HCT116 (cell line): Measurements from ENCODE around the gene ZDHHC14. TPM values are rescaled to one million over a fixed set of nuclear protein-coding genes. Genes with fewer than 3 reads are reported as not detected.
"Not testable (repeated sequence)": the region's sequence is repeated elsewhere in the genome, so short reads cannot be mapped to it uniquely, and the experiment has no call there.

ENCODE experiments used
- ATAC-seq: fragments of 200-7000 bp; cut with Tn5 transposase; 2 replicates; pipeline ENCODE4 v1.9.1; 2020; ENCODE audit warnings: mild to moderate bottlenecking, moderate library complexity
- BruUV-seq: library from RNA; stranded (reverse); fragments of 400-500 nt; replicated peaks from 2 replicates; lab custom pipeline; 2021; lab: Mats Ljungman, UMichigan
- CTCF ChIA-PET: fragments of 300-600 bp; sonication (Branson Sonifier 250); formaldehyde crosslinking; loops from one replicate; lab custom pipeline; 2021; ENCODE audit warnings: antibody characterized with exemption; lab: Charles Lee
- POLR2A ChIA-PET: fragments of 300-600, 350-600 bp; sonication (Branson Sonifier 250); formaldehyde crosslinking; loops from one replicate; lab custom pipeline; 2021; ENCODE audit warnings: antibody characterized with exemption; lab: Charles Lee
- RAD21 ChIA-PET, 2 experiments: fragments of 300-600 bp; sonication (Branson Sonifier 250); formaldehyde crosslinking; loops; one replicate each; lab custom pipeline; 2023; ENCODE audit warnings: low total read pairs in 2 of 2; ENCODE audit not compliant: uncharacterized antibody in 2 of 2, unreplicated experiment in 2 of 2, low non-redundant PET in 1 of 2; lab: Charles Lee
- DNase-seq: peaks from one replicate; pipeline ENCODE4 v3.0.0-alpha.2; 2010; ENCODE audit warnings: low read depth, low spot score
- H2AFZ ChIP-seq: fragments of 200-600 bp; shearing (Covaris generic), sonication (generic); 2 replicates; pipeline ENCODE4 v1.6.1; 2017; ENCODE audit warnings: low read depth, mixed run types, mixed read lengths, antibody characterized with exemption, low read length; ENCODE audit not compliant: poor library complexity, severe bottlenecking
- H3K27ac ChIP-seq: 2 replicates; pipeline ENCODE4 v1.5.1; 2012; ENCODE audit warnings: low read depth, low read length
- H3K27me3 ChIP-seq: fragments of 200-600 bp; sonication (generic); 2 replicates; pipeline ENCODE4 v1.6.1; 2016; ENCODE audit warnings: mixed run types, low read length, mixed read lengths; ENCODE audit not compliant: insufficient read depth
- H3K36me3 ChIP-seq, 2 experiments: fragments of 200-500 bp in 1 of 2; fragments of 200-600 bp in 1 of 2; sonication (Bioruptor generic) in 1 of 2; sonication (generic) in 1 of 2; 2 replicates each; pipeline versions ENCODE4 v1.5.1 to v1.6.1; 2014 to 2016; ENCODE audit warnings: low read length in 2 of 2, inconsistent platforms in 1 of 2, mixed read lengths in 1 of 2, mixed run types in 1 of 2; ENCODE audit not compliant: insufficient read depth in 2 of 2, control insufficient read depth in 1 of 2
- H3K4me1 ChIP-seq, 2 experiments: fragments of 200-600 bp in 1 of 2; sonication (generic) in 1 of 2; 2 replicates each; pipeline versions ENCODE4 v1.5.1 to v1.6.1; 2012 to 2017; ENCODE audit warnings: low read length in 2 of 2, inconsistent platforms in 1 of 2, mild to moderate bottlenecking in 1 of 2, mixed read lengths in 1 of 2, mixed run types in 1 of 2, moderate library complexity in 1 of 2; ENCODE audit not compliant: insufficient read depth in 2 of 2, control insufficient read depth in 1 of 2
- H3K4me2 ChIP-seq: fragments of 200-600 bp; sonication (generic); 2 replicates; pipeline ENCODE4 v1.6.1; 2017; ENCODE audit warnings: mixed run types, low read length, mixed read lengths
- H3K4me3 ChIP-seq, 2 experiments: fragments of 200-600 bp in 1 of 2; sonication (generic) in 1 of 2; replicated peaks in 1 of 2; 2 replicates each; pipeline ENCODE4 v1.5.1; 2011 to 2016; ENCODE audit warnings: low read length in 2 of 2, control low read depth in 1 of 2, low read depth in 1 of 2, mild to moderate bottlenecking in 1 of 2, mixed read lengths in 1 of 2, mixed run types in 1 of 2
- H3K79me2 ChIP-seq: fragments of 200-600 bp; sonication (generic); 2 replicates; pipeline ENCODE4 v1.6.1; 2017; ENCODE audit warnings: mild to moderate bottlenecking, mixed run types, low read length, moderate library complexity, mixed read lengths; ENCODE audit not compliant: insufficient read depth
- H3K9ac ChIP-seq: fragments of 200-600 bp; sonication (generic); 2 replicates; pipeline ENCODE4 v1.6.1; 2016; ENCODE audit warnings: low read length, mixed read lengths
- H3K9me2 ChIP-seq: fragments of 200-600 bp; sonication (generic), shearing (Covaris generic); 2 replicates; pipeline ENCODE4 v1.6.1; 2017; ENCODE audit warnings: mixed run types, mild to moderate bottlenecking, moderate library complexity; ENCODE audit not compliant: insufficient read depth
- H3K9me3 ChIP-seq, 2 experiments: fragments of 200-500 bp in 1 of 2; fragments of 200-600 bp in 1 of 2; sonication (Bioruptor generic) in 1 of 2; sonication (generic) in 1 of 2; 2 replicates each; pipeline ENCODE4 v1.6.1; 2014 to 2017; ENCODE audit warnings: low read length in 2 of 2, mixed read lengths in 2 of 2, inconsistent platforms in 1 of 2, low read depth in 1 of 2, mild to moderate bottlenecking in 1 of 2, mixed run types in 1 of 2, moderate library complexity in 1 of 2; ENCODE audit not compliant: control insufficient read depth in 1 of 2, insufficient read depth in 1 of 2
- H4K20me1 ChIP-seq: fragments of 200-600 bp; sonication (generic), shearing (Covaris generic); 2 replicates; pipeline ENCODE4 v1.6.1; 2017; ENCODE audit warnings: mixed run types, mild to moderate bottlenecking, moderate library complexity; ENCODE audit not compliant: insufficient read depth
- CBX3 ChIP-seq: IDR thresholded peaks from 2 replicates; pipeline ENCODE4 v1.6.1; 2012; ENCODE audit warnings: low read depth
- CEBPB ChIP-seq: IDR thresholded peaks from 2 replicates; pipeline ENCODE4 v1.6.1; 2012; ENCODE audit warnings: low read depth
- EGR1 ChIP-seq: IDR thresholded peaks from 2 replicates; pipeline ENCODE4 v1.6.1; 2012; ENCODE audit warnings: low read depth
- ELF1 ChIP-seq: IDR thresholded peaks from 2 replicates; pipeline ENCODE4 v1.6.1; 2012; ENCODE audit warnings: low read depth, borderline replicate concordance
- EZH2phosphoT487 ChIP-seq: fragments of 200-600 bp; IDR thresholded peaks from 2 replicates; pipeline ENCODE4 v1.6.1; 2018; ENCODE audit warnings: antibody characterized with exemption, borderline replicate concordance
- FOSL1 ChIP-seq: IDR thresholded peaks from 2 replicates; pipeline ENCODE4 v1.6.1; 2012; ENCODE audit warnings: low read depth
- POLR2AphosphoS5 ChIP-seq: IDR thresholded peaks from 2 replicates; pipeline ENCODE4 v1.6.1; 2011; ENCODE audit warnings: mild to moderate bottlenecking, low read depth, low read length, moderate library complexity
- REST ChIP-seq: IDR thresholded peaks from 2 replicates; pipeline ENCODE4 v1.6.1; 2012; ENCODE audit warnings: low read depth
- SP1 ChIP-seq: IDR thresholded peaks from 2 replicates; pipeline ENCODE4 v1.6.1; 2012; ENCODE audit warnings: low read depth
- SRF ChIP-seq: IDR thresholded peaks from 2 replicates; pipeline ENCODE4 v1.6.1; 2012; ENCODE audit warnings: low read depth
- YY1 ChIP-seq: IDR thresholded peaks from 2 replicates; pipeline ENCODE4 v1.6.1; 2011; ENCODE audit warnings: low read length, low read depth, moderate library complexity, mild to moderate bottlenecking; ENCODE audit not compliant: insufficient replicate concordance; ENCODE audit errors: extremely low read depth
- ZBTB33 ChIP-seq: IDR thresholded peaks from 2 replicates; pipeline ENCODE4 v1.6.1; 2011; ENCODE audit warnings: mild to moderate bottlenecking, low read length, moderate library complexity; ENCODE audit not compliant: insufficient replicate concordance; ENCODE audit errors: extremely low read depth
- ZFX ChIP-seq: fragments of 450-650 bp; IDR thresholded peaks from 2 replicates; pipeline ENCODE4 v1.6.1; 2017
- ZNF274 ChIP-seq: fragments of 200-500 bp; sonication (Bioruptor generic); IDR thresholded peaks from 2 replicates; pipeline ENCODE4 v1.6.1; 2014; ENCODE audit warnings: mild to moderate bottlenecking, low read depth, low read length, inconsistent platforms
- intact Hi-C: fragments of 100-400 bp; cut with micrococcal nuclease; formaldehyde crosslinking; loops from 2 replicates; pipeline ENCODE4 v1.10.0; 2022
- total RNA-seq: library from RNA; stranded (reverse); gene quantifications from one replicate; pipeline ENCODE4 v1.2.1, GENCODE V29; 2021; ENCODE audit not compliant: unreplicated experiment
- TF ChIP-seq, protein P1 (sequence below): IDR thresholded peaks from 2 replicates; pipeline ENCODE4 v1.6.1; 2012

The ZDHHC14 gene
- total RNA-seq, 1 experiment from 2014 or later = 5.3 TPM

DNA sequence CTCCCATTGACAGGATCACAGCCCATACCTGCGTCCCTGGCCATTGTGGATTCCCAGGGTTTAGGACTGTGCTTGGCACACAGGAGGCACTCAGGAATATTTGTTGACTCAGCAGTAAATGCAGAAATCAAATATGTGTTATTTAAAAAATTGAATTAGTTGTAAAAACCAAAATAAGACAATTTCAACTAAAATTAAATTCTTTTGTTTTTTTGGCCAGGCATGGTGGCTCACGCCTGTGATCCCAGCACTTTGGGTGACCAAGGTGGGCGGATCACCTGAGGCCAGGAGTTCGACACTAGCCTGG lies 85.3 kb downstream of the ZDHHC14 start:
- CTCF ChIA-PET = no interaction called here
- no peaks in the 10 kb centered on the region for H3K9me3 ChIP-seq
- no peak overlapping the region for H2AFZ ChIP-seq
- no peaks in the 10 kb centered on the region for H4K20me1 ChIP-seq
- no peak overlapping the region for H3K27ac ChIP-seq
- TF ChIP-seq ZFX (no peak), ZNF274 (no peak), SP1 (no peak), YY1 (no peak), REST (no peak), ZBTB33 (no peak), SRF (no peak), CEBPB (no peak), CBX3 (no peak), EZH2phosphoT487 (no peak), FOSL1 (no peak), ELF1 (no peak), EGR1 (no peak), POLR2AphosphoS5 (no peak)
- TF ChIP-seq, protein P1, sequence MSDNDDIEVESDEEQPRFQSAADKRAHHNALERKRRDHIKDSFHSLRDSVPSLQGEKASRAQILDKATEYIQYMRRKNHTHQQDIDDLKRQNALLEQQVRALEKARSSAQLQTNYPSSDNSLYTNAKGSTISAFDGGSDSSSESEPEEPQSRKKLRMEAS = no peak
- DNase-seq (no peak), ATAC-seq (no peak)
- BruUV-seq = no TSS peak
- H3K4me2 ChIP-seq = no peak overlapping the region
- H3K4me1 ChIP-seq = peaks cover 0 to 8% of the 10 kb centered on the region in 2 experiments; a peak in 2 of 4 replicates
- no peak overlapping the region for H3K9ac ChIP-seq
- H3K27me3 ChIP-seq = no peaks in the 10 kb centered on the region
- H3K9me2 ChIP-seq = no peaks in the 10 kb centered on the region
- POLR2A ChIA-PET = no interaction called here
- no peaks in the 10 kb centered on the region for H3K79me2 ChIP-seq
- intact Hi-C loops = no loop called here
- RAD21 ChIA-PET = no interaction called here
- H3K4me3 ChIP-seq = no peak overlapping the region
- H3K36me3 ChIP-seq = no peaks in the 10 kb centered on the region

DNA sequence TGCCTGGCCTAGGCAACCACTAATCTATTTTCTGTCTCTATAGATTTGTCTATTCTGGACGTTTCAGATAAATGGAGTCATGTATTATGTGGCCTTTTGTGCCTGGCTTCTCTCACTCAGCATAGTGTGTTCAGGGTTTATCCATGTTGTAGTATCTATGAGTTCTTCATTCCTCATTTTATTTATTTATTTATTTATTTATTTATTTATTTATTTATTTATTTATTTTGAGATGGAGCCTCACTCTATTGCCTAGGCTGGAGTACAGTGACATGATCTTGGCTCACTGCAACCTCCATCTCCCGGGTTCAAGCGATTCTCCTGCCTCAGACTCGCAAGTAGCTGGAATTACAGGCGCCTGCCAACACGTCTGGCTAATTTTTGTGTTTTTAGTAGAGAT lies 86.3 kb downstream of the ZDHHC14 start:
- H3K27me3 ChIP-seq, H2AFZ ChIP-seq, H3K9me2 ChIP-seq, CTCF ChIA-PET, H3K9ac ChIP-seq, H3K9me3 ChIP-seq, H4K20me1 ChIP-seq, intact Hi-C loops, ATAC-seq, H3K36me3 ChIP-seq, H3K27ac ChIP-seq, RAD21 ChIA-PET, POLR2A ChIA-PET, H3K4me1 ChIP-seq, BruUV-seq, DNase-seq, H3K4me3 ChIP-seq, H3K4me2 ChIP-seq, H3K79me2 ChIP-seq: not testable (repeated sequence)
